IPS-11a (cell line): ENCODE data around the gene CSRP2.

Experiments used
- H3K4me3 ChIP-seq: one replicate; pipeline ENCODE4 v1.5.1; 2013; ENCODE audit warnings: low read depth, low read length, control low read depth

Gene CSRP2

DNA sequence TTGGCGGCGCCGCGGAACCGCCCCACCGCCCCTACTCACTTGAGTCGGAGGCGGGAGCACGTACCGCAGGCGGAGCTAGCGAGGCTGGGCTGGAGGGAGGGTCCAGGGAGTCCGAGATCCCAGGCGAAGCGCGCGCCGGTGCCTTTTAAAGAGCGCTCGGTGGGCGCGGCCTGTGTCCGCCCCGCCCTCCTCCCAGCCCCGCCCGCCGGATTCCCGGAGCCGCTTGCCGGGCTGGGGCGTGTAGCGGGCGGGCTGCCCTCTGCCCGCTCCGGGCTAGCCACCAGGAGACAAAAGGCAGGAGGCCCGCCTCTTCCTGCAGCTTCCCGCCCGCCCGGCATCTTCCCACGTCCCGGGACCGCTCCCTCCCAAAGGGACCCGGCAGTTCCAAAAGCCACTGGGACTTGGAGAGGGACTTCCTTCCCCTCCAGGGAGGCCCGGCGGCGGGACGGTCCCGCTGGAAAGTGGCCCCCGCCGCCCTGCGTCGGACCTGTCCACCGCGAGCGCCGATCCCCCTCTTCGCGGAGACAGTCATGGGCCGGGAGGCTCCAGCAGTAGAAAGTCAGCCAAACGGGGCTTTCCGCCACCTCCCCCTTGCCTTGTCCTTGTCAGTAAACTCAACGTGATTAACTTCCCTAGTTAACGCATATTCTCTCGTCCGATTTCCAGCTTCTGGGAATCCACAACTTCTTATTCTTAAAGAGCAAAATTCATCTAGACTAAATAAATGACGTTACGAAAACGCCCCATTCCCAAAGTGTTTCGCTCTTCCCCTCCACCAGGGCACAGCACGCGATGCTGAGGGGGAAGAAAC is at the start of gene CSRP2:
Gene CSRP2 (minus strand): TSS at position 121 of the 811 bp plus-strand sequence. CDS start 12,759 bp downstream, outside the sequence.
- H3K4me3 ChIP-seq = peak within 1 kb of the TSS; percentile 79

DNA sequence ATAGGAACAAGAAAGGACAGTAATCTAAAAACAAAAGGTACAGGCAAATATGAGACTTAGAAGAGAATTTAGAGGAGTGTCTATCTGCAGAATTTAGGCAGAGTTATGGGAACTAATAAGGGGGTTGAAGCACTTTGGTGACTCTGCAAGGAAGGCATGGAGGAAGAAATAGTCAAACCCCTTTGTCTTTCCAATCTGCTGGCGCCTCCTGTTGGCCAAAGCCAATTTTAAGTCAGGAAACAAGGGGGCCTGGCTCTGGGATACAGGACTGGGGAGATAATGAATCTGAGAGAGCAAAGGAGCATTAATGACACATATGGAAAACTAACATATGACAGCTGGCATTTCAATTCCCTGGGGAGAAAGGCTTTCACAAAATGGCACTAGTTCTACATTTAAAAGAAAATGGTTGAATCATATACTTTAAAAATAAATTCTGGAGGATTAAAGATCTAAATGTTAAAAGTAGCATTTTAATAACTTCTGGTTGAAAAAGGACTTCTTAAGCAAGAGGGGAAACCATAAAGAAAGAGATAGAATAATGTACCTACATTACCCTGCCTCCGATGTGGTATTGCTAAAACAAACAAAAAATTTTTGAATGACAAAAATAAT is 48.5 kb upstream of the CSRP2 start:
- H3K4me3 ChIP-seq = no peak overlapping the region

DNA sequence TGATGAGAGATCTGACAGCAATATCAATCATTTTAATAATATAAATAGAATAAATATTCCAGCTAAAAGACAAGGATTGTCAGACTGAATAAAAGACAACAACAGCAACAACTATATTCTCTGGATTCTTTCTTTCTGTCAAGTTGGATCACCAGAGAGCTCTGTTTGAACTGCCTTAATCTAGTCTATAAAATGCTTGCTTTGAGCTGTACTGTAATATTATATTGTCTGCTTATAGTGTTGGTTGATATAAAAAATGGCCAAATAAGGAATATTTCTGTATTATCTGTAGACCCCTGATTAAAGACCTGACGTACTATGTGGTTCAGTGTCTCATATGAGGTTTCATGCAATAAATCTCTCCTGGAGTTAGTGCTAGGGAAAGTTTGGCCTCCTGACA is 46.3 kb upstream of the CSRP2 start:
- no peak overlapping the region for H3K4me3 ChIP-seq

DNA sequence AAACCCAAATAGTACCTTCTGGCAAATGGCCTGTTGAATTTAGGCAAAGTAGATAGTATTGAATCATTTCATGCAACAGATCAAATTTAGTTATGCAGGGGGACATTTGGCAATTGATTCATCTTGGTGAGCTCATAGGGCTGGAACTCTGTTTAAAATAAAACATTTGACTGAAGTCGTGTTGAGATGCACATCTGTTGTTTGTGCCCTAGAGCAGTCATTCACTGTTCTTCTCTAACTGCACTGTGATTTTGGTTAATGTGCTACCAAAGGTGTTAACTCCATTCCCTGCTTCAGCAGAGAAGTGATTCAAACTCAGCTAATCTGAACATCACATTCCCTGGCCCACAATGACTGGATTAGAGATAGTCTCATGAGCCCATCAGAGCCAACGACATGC is 44.0 kb upstream of the CSRP2 start:
- H3K4me3 ChIP-seq = no peak overlapping the region

DNA sequence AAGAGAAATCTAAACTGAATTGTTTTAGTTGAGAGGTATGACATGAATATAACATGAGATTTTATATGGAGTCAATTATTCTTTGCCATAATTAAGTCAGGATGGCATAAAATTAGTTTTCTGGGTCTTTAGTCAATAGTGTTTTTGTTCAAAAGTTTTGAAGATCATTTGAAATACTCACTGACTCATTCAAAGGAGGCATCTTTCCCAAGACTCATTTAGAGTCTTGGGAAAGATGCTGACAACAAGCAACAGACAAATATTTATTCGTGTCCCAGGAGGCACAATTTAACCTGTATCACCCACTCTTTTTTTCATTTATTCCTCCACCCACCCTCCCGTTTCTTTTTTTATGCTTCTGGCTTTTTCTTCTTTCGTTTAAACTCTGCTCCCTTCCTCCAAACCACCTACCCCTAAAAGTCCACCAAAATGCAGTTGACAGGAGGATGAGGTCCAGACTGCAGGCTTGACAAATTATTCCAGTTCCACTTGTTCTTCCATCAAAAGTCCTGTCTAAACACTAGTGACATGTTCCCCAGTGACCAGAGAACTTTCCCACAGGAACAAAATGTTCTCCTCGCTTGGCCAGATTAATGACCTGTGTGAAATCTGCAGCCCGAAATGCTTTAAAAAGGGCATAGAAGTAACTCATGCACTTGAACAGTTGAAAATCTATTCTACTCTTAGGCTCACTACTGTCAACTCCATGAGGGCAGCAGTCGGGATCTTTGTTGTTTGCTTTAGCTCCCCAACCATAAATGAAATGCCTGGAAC is 43.3 kb upstream of the CSRP2 start:
- no peak overlapping the region for H3K4me3 ChIP-seq

DNA sequence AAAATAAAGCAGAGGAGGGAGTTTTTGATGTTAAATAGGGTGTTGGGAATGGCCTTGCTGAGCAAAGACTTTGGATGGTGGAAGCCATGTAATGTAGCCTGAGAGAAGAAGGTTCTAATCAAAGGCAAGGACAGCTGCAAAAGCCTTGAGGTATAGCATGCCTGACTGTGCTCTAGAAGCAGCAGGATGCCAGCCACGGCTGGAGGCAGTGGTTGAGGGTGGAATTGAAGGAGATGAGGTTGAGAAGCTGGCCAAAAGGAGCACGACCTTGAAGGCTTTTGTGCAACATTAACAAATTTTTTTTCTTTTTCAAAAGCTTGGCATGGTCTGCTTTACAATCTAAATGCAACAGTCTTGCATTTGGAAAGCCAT is 42.3 kb upstream of the CSRP2 start:
- H3K4me3 ChIP-seq = no peak overlapping the region

DNA sequence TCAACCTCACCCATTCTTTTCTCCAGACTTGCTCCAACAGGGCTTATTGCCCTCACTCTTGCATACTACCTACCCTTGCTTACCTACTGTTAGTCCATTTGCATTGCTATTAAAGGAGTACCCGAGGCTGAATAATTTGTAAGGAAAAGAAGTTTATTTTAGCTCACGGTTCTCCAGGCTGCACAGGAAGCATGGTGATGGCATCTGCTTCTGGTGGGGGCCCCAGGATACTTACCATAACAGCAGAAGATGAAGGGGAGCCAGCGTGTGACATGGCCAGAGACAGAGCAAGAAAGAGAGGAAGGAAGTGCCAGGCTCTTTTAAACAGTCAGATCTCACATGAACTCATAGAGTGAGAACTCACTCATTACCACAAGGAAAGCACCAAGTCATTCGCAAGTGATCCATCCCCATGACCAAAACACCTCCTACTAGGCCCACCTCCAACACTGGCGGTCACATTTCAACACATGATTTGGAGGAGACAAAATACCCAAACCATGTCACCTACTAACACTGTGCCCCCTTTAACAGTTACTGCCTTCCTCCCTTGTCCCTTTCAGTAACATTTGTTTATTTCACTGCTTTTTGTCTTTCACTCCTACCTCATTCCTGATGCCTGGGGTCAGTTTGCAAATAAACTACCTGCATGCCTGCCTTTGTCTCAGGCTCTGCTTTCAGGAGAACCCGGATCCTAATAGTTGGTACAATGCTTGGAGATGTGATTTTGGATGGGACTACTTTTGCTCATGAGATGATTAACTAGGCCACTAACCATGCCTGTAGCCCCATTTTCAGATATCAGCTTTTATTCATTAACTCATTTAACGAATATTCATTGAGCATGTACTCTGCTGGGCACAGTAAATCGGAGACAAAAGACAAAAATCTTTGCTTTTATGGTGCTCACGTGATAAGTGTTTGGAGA is 41.6 kb upstream of the CSRP2 start:
- H3K4me3 ChIP-seq = no peak overlapping the region

DNA sequence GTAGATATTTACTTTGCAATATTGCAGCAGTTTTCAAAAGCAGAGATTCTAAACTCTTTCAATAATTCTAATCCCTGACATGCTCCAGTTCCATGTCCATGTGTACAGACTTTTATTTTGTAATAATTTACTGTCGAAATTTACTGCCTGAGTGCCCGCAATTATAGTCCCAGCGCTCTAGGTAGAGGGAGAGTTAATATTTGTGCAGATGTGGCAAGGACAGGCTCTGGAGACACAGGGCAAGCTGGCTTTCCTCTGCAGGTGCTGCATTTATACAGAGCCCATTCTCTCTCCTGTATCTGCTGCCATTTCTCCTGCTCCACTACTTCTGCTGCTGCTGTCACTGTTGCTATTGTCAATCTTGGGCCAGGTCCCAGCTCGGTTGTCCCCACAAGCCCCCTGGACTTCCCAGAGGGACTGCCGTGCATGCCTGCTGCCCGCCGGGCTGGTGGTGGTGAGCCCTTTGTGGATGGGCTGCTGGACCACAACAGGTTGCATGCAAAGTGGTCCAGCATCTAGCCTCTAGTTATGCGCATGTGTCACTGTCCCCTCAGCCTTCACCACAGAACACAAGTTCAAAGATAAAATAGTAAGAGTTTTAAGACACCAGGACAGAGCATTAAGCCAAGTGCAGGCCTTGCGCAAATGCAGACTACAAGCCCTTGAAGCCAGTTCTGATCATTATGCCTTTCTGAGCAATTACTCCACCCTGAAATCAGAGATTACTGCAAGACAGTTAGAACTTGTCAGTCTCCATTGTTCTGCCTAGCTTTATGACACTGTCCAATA is 40.8 kb upstream of the CSRP2 start:
- H3K4me3 ChIP-seq = no peak overlapping the region

DNA sequence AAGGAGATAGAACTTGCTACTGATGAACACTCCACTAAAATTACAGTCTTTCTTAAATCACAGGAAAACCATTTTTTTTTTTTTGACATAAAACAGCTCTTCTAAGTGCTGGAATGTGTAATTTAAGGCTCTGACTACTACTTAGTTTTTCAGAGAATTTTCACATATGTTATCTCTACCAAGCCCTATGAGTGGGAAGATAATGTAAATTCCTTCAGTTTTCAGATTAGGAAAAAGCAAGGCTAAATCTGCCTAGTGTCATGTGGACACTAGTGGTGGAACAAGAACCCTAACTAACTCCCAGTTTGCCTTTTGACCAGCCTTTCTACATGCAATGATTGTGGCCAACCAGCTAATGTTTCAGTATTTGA is 37.3 kb upstream of the CSRP2 start:
- no peak overlapping the region for H3K4me3 ChIP-seq

DNA sequence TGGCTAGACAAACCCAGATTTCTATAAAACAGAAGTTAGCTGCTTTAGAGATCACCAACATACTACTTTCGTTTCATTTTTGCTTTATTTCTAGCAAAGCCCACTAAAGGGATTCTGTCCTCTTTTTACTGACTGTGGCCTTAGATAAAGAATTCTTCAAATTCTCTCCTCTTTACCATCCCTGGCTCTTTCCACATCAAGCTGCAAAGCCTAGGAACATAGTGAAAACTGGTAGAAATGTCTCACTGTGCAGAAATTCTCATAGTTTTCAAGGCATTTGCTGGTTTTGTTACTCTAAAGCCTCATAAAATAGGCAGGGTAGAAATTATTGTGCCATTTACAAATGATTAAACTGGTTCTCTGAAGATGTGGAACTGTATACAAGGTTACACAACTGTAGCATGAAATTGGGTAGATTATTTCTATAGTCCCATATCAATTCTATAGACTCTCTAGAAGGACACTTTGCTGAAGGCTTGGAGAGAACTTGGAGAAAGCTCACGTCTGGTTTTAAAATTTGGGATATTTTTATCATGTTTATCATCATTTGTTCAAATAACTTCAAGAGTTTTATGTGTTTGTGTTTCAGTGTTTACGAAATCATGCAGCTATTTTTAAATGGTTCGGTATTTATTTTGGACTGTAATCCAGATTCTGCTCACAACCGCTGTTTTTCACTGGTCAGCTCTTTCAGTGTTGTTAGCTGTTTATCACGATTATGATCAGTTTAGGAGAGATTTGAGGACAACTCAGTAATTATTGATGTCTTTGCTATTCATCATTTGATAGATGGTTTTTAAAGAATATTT is 36.7 kb upstream of the CSRP2 start:
- no peak overlapping the region for H3K4me3 ChIP-seq

DNA sequence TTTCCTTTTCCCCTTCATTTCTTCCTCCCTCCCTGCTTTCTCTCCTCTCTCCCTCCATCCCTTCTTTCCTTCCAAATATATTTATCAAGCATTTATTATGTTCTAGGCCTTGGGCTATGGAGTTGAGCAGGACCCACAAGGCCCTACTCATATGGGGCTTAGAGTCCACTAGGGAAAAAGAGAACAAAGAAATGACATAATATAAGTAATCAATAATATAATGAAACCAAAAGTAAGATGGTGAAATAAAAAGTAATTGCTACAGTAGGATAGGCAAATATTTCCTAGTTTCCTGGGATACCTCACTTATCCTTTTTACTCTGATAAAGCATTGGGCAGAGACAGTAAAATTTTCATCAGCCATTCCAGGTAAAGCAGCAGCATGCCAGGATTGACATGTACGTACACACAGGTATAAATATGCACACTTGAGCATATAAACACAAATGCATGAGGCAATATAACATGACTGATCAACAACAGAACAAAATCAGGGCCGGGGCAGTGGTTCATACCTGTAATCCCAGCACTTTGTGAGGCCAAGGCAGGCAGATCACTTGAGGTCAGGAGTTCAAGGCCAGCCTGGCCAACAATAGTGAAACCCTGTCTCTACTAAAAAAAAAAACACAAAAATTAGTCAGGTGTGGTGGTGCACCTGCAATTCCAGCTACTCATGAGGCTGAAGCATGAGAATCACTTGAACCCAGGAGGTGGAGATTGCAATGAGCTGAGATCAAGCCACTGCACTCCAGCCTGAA is 35.5 kb upstream of the CSRP2 start:
- H3K4me3 ChIP-seq = no peak overlapping the region

DNA sequence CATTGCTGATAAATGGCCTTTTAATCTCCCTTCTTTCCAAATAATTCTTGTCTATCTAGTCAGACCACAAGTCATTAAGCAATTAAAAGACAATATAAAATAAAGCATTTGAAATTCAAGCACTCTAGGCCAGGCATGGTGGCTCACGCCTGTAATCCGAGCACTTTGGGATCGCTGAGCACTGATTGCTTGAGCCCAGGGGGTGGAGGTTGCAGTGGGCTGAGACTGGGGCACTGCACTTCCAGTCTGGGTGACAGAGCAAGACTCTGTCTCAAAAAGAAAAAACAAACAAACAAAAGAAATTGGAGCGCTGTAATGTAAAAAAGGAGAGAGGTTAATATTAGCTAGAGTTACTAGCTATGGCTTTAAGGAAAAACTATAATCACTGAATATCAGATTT is 30.5 kb upstream of the CSRP2 start:
- H3K4me3 ChIP-seq = no peak overlapping the region

DNA sequence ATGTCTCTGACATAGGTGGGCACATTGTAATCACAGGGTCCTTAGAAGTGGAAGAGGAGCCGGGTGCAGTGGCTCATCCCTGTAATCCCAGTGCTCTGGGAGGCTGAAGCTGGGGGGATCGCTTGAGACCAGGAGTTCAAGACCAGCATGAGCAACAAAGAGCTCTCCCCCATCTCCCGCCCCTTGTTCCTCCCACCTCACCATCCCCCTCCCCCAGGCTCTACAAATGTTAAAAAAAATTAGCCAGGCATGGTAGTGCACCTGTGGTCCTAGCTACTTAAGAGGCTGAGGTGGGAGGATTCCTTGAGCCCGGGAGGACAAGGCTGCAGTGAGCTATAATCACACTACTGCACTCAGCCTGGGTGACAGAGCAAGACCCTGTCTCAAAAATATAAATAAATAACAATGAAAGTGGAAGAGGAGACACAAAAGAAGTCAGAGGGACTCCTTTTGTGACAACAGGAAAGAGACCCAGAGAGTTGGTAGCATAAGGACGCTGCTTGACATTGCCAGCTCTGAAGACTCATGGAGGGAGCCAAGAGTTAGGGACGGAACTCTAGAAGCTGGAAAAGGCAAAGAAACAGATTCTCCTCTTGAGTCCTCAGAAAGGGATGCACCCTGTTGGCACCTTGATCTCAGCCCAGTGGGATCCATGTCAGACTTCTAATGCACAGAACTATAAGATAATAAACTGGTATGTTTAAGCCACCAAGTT is 29.6 kb upstream of the CSRP2 start:
- H3K4me3 ChIP-seq = no peak overlapping the region

DNA sequence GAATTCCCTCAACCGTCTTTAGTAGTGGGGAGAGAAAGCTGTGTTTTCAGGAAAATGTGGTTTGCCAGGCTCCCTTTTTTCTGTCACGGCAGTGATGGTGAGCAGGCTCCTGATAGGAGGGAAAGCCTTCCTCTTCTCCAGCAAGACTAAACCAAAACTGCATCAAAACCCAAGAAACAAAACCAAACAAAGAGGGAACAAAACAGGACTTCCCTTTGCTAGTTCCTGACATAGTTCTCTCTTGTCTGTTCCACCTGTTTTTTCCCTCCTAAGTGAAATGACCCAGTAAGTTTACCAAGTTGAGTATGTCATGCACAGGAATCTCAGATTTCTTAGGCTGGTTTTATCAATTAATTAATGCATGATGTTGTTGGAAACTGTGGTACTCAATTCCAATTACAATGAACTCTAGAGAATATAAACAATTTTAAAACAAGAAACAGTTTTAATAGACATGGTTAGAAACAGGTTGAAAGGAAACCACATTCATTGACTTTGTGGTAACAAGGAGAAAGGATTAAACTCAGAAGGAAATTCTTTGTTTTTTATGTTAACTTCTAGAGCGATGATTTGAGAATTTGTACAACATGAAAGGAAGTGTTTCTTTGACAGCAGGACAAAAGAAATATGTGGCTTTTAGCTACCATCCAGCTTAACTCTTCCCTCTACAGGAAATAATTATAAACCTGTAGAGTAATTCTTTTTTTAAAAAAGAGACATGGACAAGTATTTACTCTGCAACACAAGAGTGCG is 23.0 kb upstream of the CSRP2 start:
- H3K4me3 ChIP-seq = no peak overlapping the region

DNA sequence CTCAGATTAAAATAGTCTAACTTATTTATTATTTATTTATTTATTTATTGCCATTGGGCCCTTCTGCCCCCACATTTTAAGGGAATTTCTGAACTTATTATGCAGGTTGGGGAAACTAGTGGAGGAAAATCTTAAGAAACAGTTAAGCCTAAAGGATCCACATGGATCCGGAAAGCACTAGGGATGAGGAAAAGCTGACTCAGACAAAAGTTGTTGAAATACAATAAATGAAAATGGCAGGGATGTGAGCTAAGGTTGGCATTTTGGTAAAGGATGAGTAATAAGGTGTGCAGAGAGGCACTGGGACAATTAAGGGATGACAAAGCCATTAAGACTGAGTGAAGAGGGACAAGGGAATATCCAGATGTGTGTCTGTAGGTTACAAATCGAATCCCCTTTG is 20.7 kb upstream of the CSRP2 start:
- no peak overlapping the region for H3K4me3 ChIP-seq

DNA sequence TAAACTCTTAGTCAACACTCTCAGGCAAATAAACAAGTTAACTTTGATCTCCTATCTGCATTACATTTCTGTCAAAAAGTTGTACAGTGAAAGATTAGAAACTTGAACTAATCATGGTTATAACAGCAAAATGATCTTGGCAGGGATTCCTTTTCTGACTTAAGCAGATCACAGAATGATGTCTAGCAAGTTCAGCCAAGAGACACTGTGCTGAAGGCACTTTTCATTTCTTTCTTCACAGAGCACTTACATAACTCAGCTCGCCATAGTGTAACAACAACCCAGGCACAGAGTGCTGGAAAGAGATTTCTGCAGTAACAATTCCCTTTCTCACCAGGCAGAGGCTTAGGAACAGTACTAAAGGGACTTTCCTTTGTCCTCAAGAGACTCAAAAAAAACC is 19.6 kb upstream of the CSRP2 start:
- no peak overlapping the region for H3K4me3 ChIP-seq

DNA sequence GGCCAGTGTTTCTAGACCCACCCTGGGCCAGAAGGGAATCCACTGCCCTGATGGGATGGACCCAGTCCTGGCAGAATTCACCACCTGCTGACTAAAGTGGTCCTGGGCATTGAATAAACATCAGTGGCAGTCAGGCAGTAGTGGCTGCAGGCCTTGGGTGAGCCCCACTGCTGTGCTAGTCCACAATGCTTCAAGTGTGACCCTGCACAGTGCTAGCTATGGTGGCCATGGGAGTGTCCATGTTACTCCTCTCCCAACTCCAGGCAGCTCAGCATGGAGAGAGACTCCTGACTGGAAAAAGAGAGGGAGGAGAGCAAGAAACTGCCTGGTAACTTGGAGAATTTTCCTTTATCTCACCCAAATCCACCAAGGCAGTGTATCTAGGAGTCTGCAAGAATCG is 17.5 kb upstream of the CSRP2 start:
- no peak overlapping the region for H3K4me3 ChIP-seq
